GM18507 (cell line): ENCODE measurements around the gene ALDH1L1.
"Not testable (repeated sequence)": the region's sequence is repeated elsewhere in the genome, so short reads cannot be mapped to it uniquely, and the experiment has no call there.

Experiments
- DNase-seq: peaks from one replicate; pipeline ENCODE4 v3.0.0; 2011; ENCODE audit warnings: low read depth; ENCODE audit not compliant: insufficient read length; ENCODE audit errors: extremely low spot score
- FAIRE-seq: peaks from 2 replicates; lab custom pipeline; 2011; peaks lifted over from hg19 to GRCh38; lab: Jason Lieb, UNC

Gene ALDH1L1

DNA sequence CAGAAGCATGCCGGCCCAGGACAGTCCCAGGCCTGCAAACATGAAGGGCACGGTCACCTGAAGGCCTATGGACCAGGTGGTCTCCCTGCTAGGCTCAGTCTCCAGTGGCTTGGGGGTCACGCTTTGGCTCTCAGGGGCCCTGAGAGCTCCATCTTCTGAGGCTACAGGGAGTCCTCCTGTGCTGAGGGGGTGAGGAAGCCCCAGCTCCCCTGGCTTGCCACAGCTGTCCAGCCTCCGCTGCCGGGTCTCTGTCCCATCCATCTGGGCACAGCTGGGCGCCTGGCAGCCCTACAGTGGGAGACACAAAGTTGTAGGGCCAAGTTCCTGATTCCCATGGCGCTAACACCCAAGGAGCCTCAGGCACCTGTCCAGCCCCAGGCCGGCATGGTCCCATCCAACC lies 112.4 kb downstream of the ALDH1L1 start:
- DNase-seq (no peak), FAIRE-seq (no peak)

DNA sequence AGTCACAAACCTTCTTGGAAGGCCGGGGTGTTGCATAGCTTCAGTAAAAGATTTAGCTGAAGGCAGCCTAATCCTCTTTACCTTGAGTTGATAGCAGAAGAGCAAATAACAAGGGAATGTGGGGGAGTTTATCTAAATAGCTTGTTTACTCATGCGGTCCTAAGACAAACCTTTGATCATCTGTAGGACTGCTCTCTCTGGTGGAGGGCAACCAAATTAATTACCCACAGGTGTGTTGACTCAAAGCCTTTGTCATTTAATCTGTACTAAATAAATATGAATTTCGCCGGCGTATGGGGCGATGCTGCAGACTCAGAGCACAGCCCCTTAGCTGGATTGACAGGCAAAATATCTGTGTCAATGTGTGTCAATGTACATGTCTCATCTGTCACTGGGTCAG lies 113.7 kb downstream of the ALDH1L1 start:
- FAIRE-seq, DNase-seq: not testable (repeated sequence)

DNA sequence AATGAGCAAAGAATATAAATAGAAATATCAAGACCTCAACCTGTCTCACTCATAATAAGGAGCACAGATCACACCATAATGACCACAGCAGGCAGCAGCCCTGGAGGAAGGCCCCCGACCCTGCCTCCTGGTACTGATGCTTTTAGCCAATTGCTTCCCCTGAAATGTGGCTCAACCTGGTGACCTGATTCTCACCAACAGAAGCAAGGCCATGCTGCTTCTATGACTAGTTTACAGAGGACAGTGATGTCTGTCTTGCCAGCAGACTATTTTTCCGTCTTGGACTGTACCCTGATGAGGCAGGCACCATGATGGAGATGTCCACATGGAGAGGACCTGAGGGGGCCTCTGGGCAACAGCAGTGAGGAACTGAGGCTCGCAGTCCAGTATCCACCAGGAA lies 114.5 kb downstream of the ALDH1L1 start:
- FAIRE-seq (no peak), DNase-seq (no peak)

DNA sequence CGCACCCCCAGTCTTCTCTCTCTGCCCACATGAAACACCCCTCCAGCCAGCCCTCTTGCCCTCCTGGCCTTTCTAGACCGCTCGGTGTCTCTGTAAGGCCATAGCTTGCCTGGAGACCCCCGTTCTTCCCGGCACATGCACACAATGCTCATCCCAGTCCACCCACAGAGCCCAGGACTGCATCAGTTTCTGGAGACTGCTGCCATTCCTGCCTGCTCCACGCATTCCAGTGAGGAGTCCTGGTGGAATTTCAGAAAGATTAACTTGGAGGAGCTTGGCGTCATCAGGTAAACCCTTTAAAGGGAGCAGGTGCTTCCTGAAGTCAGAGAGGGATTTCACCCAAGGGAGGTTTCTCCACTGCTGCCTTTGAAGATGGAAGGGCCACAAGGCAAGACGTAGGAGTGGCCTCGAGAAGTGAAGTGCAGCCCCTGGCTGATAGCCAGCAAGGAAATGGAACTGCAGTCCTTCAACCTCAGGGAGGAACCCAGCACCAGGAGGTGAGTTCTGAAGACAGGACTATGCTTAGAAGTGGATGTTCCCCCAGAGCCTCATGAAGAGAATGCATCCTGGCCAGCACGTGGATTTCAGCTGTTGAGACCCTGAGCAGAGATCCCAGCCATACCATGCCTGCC lies 115.6 kb downstream of the ALDH1L1 start:
- no peak for DNase-seq
- FAIRE-seq: no peak

DNA sequence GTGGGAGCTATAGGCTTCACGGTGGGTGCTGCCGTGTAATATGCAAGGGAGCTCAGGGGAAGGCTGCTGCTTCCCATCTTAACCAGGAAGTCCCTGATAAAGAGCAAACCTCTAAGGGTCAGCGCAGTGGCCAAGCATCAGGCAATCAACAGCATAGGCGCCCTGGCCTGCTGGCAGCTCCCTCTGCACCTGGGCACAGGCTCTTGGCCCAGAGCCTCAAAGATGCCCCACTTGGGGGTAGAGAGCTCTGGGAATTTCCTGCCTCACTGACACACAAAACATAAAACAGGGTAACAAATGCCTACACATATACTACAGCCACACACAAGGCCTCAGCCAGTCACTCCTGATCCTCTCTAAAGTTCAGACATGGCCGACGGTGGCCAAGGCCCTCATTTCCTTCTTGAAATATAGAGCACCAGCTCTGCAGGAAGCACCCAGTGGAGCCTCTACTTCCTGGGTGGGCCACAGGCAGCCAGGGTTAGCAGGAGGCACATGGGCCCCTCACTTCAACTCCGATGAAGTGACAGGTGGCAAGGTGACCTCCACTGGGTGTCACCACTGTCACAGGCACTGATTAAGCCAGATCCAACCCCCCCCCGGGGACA lies 116.9 kb downstream of the ALDH1L1 start:
- no peak for DNase-seq
- no peak for FAIRE-seq

DNA sequence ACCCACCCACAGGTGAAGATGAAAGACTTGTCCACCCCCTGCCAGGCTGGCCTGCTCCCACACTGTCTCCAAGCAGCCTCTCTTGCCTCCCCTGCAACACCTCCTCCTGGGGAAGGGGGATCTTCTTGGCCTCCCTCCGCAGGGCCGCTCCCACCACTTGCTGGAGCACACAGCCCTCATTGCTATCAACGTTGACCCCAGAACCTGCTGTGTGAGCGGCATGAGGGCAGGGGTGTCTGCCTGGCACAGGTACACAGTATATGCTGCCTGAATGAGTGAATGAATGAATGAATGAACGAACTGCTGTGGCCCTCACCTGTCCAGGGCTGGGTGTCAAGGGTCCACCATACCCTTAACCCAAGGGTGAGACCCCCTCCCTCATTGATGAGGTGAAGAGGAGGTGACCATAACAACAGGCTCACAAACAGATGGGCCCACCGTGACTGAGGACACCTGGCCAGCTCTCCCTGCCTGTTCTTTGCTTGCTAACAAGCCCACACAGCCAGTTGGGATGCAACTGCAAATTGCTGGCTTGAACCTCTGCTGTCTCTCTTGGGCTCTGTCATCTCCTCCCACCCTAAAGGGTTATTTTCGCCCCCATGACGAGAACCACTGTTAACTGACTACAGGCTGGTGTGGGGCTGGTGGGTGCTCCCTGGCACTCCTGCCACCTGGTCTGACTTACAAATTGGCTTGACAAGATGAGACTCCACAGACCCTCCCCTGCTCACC lies 118.9 kb downstream of the ALDH1L1 start:
- no peak for FAIRE-seq
- DNase-seq: no peak

DNA sequence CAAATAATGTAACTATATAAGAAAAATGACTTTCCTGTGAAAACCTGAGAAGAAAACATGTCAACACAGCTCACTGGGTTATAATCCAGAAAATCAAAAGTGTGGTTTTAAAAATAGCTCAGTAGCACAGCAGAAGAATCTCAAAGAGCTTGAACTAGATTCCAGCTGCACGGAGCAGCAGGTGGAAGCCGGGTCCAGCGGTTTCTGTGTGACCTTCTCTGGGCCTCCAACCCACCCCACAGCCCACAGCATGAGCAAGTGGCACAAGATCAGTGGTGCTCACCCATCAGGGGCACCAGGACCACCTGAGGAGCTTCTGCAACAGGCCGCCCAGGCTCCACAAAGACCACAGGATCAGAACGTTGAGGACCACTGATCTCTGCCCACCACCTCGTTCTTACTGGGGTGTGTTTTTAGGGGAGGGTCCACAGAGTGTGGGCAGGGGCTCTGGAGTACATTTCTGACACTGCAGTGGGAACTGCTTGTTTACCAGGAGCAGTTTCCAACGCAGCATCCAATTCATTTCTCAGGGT lies 119.7 kb downstream of the ALDH1L1 start:
- no peak for DNase-seq

DNA sequence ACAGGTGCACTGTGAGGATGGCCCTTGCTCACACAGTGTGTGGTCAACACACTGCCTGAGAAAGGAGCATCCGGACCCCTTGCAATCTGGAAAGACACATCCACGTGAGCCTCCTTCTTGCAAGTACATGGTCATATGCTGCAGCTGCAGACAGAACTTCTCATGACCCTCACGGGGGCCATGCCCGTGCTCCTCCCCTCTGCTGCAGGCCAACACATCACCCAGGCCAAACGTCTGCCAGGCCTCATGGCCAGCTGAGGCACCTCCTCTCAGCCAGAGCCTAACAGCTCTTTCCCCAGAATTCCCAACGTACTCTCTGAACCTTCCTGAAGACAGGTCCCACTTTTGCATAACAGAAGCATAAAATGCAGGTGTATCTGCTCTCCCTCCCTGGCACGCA lies 121.7 kb downstream of the ALDH1L1 start:
- FAIRE-seq (no peak), DNase-seq (no peak)

More for the DNA sequence above, 119.7 kb downstream of the ALDH1L1 start:
- FAIRE-seq: no peak

DNA sequence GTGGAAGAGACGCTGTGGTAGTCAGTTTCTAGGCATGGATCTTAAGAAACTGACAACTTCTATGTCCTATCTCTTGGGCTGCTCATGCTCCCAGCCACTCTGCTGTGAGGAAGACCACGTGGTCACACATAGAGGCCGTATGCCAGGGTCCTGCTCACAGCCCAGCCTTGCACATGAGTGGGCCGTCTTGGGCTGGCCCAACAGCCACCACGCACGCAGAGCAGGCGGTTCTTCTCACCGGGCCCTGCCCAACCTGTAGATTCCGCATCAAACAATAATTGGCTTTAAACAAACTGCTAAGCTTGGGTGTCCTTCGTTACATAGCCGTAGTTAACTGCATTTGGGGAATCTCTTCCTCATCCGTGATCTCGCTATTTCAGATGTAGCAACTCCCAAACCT lies 122.5 kb downstream of the ALDH1L1 start:
- FAIRE-seq: no peak
- no peak for DNase-seq

DNA sequence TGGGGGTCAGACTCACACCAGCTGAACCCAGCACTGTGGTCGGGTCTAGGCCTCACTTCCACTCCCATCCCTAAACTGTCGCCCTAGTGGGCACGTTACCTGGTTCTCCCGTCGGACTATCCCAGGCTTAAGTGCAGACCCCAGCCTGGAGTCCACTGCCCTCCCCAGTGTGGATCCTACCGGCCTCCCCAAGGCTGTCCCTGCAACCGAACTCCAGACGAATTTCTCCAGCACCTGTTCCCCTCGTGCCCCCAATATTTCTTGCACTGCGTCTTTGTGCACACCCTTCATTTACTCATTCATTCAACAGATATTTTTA lies 122.9 kb downstream of the ALDH1L1 start:
- DNase-seq (no peak), FAIRE-seq (no peak)

DNA sequence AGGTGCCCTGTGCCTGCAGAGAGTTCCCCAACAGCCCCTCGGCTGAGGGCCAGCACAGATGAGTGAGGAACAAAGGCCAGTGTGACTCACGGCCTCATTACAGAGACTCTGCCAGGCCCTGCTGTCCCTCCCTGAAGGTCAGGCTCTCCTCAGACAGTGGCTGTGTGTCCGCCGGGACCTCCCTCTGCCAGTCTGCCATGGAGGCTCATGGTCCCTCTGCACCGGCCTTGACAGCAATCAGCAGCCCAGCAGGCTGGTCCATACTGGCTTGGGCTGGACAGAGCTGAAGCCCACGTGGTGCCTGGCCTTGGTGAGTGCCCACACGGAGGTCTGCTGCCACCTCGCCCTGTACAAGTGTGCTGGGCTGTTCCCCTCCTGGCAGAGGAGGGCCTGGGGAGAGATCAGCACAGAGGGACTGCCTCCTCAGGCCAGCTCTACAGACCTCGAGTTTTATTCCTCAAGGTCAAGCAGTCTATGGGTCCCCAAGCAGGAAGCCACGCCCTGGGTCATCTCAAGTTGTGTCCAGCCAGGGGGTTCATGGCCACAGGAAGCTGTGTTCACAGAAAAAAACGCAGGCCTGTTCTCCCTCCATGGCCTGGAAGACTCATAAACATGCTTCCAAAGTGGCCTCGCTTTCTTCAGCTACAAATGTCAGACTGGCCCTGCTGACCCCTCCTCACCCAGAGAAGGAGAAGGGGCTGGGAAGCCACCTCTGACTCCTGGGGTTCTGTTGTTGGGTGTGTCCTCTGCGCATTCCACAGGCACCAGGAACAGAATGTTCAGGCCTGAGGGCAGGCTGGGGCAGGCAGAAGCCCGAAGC lies 123.5 kb downstream of the ALDH1L1 start:
- DNase-seq (no peak), FAIRE-seq (no peak)

DNA sequence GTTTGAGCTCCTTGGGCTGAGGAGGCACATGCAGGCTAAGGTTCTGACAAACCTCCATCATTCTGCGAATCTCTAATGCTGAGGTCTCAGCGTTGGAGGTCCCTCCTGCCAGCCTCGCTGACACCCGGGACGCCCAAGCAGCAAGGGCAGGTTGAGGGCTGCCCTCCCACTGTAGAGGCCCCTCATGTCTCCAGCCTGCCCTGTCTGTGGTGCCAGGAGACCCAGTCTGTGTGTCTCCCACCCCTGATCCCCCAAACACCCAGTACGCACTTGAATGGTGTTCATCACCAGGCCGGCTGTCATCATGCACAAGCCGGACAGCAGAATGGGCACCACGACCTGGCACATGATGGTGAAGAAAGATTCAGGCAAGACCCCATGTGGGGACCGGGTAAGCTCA lies 124.3 kb downstream of the ALDH1L1 start:
- FAIRE-seq: no peak

DNA sequence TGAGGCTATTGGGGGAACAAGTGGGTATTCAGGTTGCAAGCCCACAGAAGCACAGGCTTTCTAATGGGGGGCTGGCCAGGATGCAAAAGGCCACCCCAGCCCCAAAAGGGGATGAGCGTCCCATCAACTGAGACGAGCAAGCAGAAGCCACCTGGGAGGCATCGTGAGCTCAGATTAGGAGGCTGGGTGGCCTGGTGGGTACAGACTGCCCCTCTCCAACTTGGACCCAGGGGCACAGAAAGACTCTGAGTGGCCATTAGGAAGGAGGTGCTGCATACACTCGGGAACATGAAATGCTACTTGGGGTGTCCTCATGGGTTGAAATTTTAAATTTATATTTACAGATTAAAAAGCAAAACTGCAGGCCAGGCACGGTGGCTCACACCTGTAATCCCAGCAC lies 125.5 kb downstream of the ALDH1L1 start:
- FAIRE-seq: no peak
- no peak for DNase-seq

More for the DNA sequence above, 124.3 kb downstream of the ALDH1L1 start:
- DNase-seq: no peak

DNA sequence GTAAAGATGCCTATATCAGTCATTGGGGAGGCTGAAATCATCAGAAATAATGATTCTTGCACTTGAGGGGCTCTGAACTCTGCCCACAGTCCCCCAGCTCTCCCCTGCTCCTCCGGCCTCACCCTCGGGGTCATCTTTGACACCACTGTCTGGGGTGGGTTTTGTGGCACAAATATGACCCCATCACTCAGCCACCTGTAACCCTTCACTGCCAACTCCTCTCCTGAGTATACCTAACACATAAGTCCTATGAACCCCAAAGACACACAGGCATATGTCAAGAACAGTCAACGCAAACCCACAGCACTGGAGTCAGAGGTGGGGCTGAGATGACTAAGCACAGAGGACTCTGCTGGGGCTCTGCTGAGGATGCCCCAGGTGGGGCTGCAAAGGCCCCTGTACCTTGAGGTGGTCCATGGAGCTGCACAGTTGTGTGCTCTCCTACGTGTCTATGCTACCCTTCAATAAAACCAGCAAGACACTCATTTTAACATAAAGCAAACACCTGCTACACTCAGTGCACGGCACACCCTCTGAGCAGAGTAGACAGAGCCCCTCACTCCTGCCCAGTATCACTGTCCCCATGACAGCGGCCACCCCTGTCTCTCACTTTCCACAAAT lies 126.3 kb downstream of the ALDH1L1 start:
- DNase-seq (no peak), FAIRE-seq (no peak)
